ENCODE results near the gene GPRIN2.

The GPRIN2 gene

GRCh38 chr10:46555713-46556514, 544 bp downstream of the GPRIN2 start:
- Histone ChIP-seq H3K4me3 (ENCODE audit: insufficient read length, low read depth) (peak overlapping the region; percentile 68), H3K9me3 (ENCODE audit: insufficient read depth, low read length) (no peaks in the 10 kb centered on the region), H3K27me3 (ENCODE audit: insufficient read depth, insufficient read length) (peaks cover 44% of the 10 kb centered on the region), H3K9ac (ENCODE audit: insufficient read length, low read depth) (peak overlapping the region; percentile 74), H3K4me1 (ENCODE audit: insufficient read depth, insufficient read length) (peaks cover 9% of the 10 kb centered on the region), H3K36me3 (ENCODE audit: insufficient read depth, insufficient read length, low read length) (peaks cover 13% of the 10 kb centered on the region)
- DNase-seq (ENCODE audit: low read depth, low spot score), result no peak
- TF ChIP-seq ZNF274 (IDR thresholded peaks at IDR 0.05; ENCODE audit: low read depth, low read length), result no peak
- TF ChIP-seq YY1 (IDR thresholded peaks at IDR 0.05; ENCODE audit: insufficient read depth, insufficient read length), result no peak
- TF ChIP-seq SUZ12 (IDR thresholded peaks at IDR 0.05; ENCODE audit: extremely low read depth, insufficient read depth, insufficient read length), result no peak

DNA sequence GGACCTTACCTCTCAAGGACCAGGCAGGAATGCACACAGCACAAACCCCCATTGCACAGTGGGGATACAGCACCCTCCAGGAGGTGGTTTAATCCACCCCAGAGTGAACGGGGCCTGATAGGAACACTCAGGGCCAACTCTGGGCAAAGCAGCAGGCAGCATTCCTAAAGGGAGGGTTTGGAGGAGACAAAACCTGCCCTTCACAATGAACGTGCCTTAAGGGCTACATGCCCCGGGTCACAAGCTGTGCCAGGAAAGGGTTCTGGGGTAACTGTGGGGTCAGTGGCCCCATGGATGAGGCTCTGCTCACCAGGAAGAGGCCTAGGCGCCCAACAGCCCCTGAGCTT, 1.1 kb downstream of the GPRIN2 start:
- Histone ChIP-seq H3K9ac (ENCODE audit: insufficient read length, low read depth) (peak overlapping the region; percentile 74), H3K4me1 (ENCODE audit: insufficient read depth, insufficient read length) (peaks cover 9% of the 10 kb centered on the region), H3K4me3 (ENCODE audit: insufficient read length, low read depth) (peak overlapping the region; percentile 68), H3K27me3 (ENCODE audit: insufficient read depth, insufficient read length) (peaks cover 38% of the 10 kb centered on the region), H3K36me3 (ENCODE audit: insufficient read depth, insufficient read length, low read length) (peaks cover 13% of the 10 kb centered on the region), H3K9me3 (ENCODE audit: insufficient read depth, low read length) (no peaks in the 10 kb centered on the region)
- TF ChIP-seq ZNF274 (IDR thresholded peaks at IDR 0.05; ENCODE audit: low read depth, low read length) (no peak), YY1 (IDR thresholded peaks at IDR 0.05; ENCODE audit: insufficient read depth, insufficient read length) (no peak), SUZ12 (IDR thresholded peaks at IDR 0.05; ENCODE audit: extremely low read depth, insufficient read depth, insufficient read length) (no peak)
- DNase-seq (ENCODE audit: low read depth, low spot score), result no peak

DNA sequence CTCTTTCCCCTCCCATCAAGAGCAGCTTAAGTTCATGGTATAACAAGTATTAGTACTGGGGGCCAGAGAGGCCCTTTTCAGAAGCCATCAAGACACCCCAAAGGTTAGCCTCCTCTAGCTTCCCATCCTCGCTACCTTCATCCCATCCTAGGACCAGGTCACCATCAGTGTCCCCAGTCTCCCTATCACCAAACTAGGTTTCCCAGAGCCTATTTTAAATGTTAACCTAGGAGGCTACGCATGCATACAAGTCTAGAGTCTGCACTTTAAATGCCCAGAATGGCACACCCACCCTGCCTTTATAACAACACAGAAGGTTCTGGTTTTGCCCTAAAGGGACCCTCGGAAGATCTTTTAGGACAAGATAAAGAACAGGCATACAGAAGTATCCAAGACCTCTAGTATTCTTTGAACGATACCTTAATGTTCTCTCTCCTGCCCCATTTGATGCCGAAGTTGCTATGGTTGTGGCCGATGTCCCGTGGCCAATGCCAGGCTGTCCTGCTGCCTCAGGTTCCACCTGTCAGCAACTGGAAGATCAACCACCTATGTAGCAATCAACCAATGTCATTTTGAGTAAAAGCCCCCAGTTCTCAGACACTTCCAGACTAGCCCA, 2.2 kb downstream of the GPRIN2 start:
- peaks cover 9% of the 10 kb centered on the region for H3K4me1 ChIP-seq (ENCODE audit: insufficient read depth, insufficient read length)
- H3K4me3 ChIP-seq (ENCODE audit: insufficient read length, low read depth), result no peak overlapping the region
- H3K27me3 ChIP-seq (ENCODE audit: insufficient read depth, insufficient read length), result peaks cover 31% of the 10 kb centered on the region
- H3K9ac ChIP-seq (ENCODE audit: insufficient read length, low read depth), result no peak overlapping the region
- TF ChIP-seq YY1 (IDR thresholded peaks at IDR 0.05; ENCODE audit: insufficient read depth, insufficient read length), result no peak
- no peak for TF ChIP-seq ZNF274 (IDR thresholded peaks at IDR 0.05; ENCODE audit: low read depth, low read length)
- TF ChIP-seq SUZ12 (IDR thresholded peaks at IDR 0.05; ENCODE audit: extremely low read depth, insufficient read depth, insufficient read length), result no peak
- no peaks in the 10 kb centered on the region for H3K9me3 ChIP-seq (ENCODE audit: insufficient read depth, low read length)
- peaks cover 20% of the 10 kb centered on the region for H3K36me3 ChIP-seq (ENCODE audit: insufficient read depth, insufficient read length, low read length)
- DNase-seq (ENCODE audit: low read depth, low spot score), result no peak

DNA sequence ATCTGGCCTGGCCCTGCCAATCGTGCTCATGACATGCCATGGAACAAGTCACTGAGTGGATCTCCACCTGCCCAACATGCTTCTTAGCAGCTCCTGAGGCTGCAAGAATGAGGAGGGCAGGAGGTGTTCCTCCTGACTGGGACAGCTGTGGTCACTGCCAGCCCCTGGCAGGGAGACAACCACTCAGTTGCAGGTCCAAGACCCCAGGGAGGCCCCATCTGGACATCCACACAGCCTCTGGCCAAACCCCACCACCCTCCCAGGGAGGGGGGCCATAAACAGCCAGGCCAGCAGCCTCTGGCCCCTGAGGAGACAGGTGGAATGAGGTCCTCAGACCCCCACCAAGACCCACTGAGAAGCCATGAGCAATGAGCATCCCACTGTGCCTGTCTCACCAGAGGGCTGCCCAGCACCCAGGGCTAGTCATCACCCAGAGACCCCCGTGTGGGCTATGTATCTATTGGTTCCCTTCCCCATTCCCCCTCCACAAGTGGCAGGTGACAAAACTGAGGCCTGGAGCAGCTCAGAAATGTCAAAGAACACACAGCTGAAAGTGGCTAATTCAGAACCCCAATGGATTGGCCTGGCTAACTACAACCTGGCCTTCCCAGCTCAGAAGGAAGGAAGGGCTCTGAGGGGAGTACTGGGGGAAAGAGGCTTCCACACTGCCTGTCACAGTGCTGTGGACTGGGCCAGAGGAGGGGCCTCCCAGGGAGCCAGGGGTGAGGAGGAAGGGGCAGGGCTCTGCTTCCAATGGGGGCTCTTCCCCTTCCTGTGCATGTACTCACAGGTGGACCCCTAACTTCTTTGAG, 3.0 kb downstream of the GPRIN2 start:
- H3K9ac ChIP-seq (ENCODE audit: insufficient read length, low read depth), result no peak overlapping the region
- H3K9me3 ChIP-seq (ENCODE audit: insufficient read depth, low read length), result no peaks in the 10 kb centered on the region
- TF ChIP-seq YY1 (IDR thresholded peaks at IDR 0.05; ENCODE audit: insufficient read depth, insufficient read length) (no peak), SUZ12 (IDR thresholded peaks at IDR 0.05; ENCODE audit: extremely low read depth, insufficient read depth, insufficient read length) (no peak), ZNF274 (IDR thresholded peaks at IDR 0.05; ENCODE audit: low read depth, low read length) (no peak)
- no peak overlapping the region for H3K4me3 ChIP-seq (ENCODE audit: insufficient read length, low read depth)
- peaks cover 20% of the 10 kb centered on the region for H3K36me3 ChIP-seq (ENCODE audit: insufficient read depth, insufficient read length, low read length)
- H3K4me1 ChIP-seq (ENCODE audit: insufficient read depth, insufficient read length), result peaks cover 9% of the 10 kb centered on the region
- H3K27me3 ChIP-seq (ENCODE audit: insufficient read depth, insufficient read length), result peaks cover 28% of the 10 kb centered on the region
- no peak for DNase-seq (ENCODE audit: low read depth, low spot score)

DNA sequence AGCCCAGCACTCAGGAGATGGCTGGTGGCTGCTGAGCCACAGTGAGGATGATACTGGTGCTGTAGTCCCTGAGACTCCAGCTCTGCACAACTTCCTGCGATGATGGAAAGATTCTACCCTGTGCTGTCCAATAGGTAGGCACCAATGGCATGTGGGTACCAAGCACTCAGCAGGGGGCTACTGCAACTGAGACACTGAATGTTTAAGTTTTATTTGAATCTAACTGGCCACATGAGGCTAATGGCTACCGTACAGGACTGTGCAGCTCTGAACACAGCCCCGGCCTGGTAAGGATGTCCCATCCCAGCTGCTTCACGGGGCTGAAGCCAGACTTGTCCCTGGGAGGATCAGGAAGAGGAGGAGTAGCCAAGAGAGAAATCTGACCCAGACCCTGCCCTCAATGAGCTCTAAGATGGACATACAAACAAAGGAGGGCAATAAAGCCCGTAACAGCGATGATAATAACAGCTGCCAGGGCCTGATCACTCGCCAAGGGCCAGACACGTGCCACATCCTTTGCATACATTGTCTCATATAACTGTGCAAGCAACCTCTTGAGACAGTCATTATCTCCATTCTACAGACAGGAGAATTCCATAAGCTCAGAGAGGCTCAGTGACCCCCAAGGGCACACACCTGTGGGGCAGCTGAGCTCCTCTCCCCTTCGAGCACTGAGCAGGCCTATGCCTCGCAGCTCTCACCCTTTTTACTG, 3.8 kb downstream of the GPRIN2 start:
- no peak for TF ChIP-seq ZNF274 (IDR thresholded peaks at IDR 0.05; ENCODE audit: low read depth, low read length)
- TF ChIP-seq SUZ12 (IDR thresholded peaks at IDR 0.05; ENCODE audit: extremely low read depth, insufficient read depth, insufficient read length), result no peak
- no peak for TF ChIP-seq YY1 (IDR thresholded peaks at IDR 0.05; ENCODE audit: insufficient read depth, insufficient read length)
- Histone ChIP-seq H3K27me3 (ENCODE audit: insufficient read depth, insufficient read length) (peaks cover 20% of the 10 kb centered on the region), H3K4me1 (ENCODE audit: insufficient read depth, insufficient read length) (peaks cover 9% of the 10 kb centered on the region), H3K9ac (ENCODE audit: insufficient read length, low read depth) (no peak overlapping the region), H3K36me3 (ENCODE audit: insufficient read depth, insufficient read length, low read length) (peaks cover 20% of the 10 kb centered on the region), H3K9me3 (ENCODE audit: insufficient read depth, low read length) (no peaks in the 10 kb centered on the region), H3K4me3 (ENCODE audit: insufficient read length, low read depth) (no peak overlapping the region)
- no peak for DNase-seq (ENCODE audit: low read depth, low spot score)

- Histone ChIP-seq H3K9ac (ENCODE audit: insufficient read length, low read depth) (no peak overlapping the region), H3K9me3 (ENCODE audit: insufficient read depth, low read length) (no peaks in the 10 kb centered on the region), H3K4me1 (ENCODE audit: insufficient read depth, insufficient read length) (peaks cover 7% of the 10 kb centered on the region), H3K36me3 (ENCODE audit: insufficient read depth, insufficient read length, low read length) (peaks cover 20% of the 10 kb centered on the region), H3K4me3 (ENCODE audit: insufficient read length, low read depth) (no peak overlapping the region), H3K27me3 (ENCODE audit: insufficient read depth, insufficient read length) (peaks cover 12% of the 10 kb centered on the region)
- TF ChIP-seq ZNF274 (IDR thresholded peaks at IDR 0.05; ENCODE audit: low read depth, low read length), result no peak
- no peak for TF ChIP-seq SUZ12 (IDR thresholded peaks at IDR 0.05; ENCODE audit: extremely low read depth, insufficient read depth, insufficient read length)
- TF ChIP-seq YY1 (IDR thresholded peaks at IDR 0.05; ENCODE audit: insufficient read depth, insufficient read length), result no peak
- no peak for DNase-seq (ENCODE audit: low read depth, low spot score)
Observed at GRCh38 chr10:46551701-46552525, 4.5 kb downstream of the GPRIN2 start.

Measured in NT2/D1 (cell line).